GM15510 (cell line): ENCODE data around the gene FOXJ3.

ENCODE experiments used
- POLR2A ChIP-seq: IDR thresholded peaks from 3 replicates; pipeline ENCODE4 v1.6.1; 2011; ENCODE audit warnings: borderline replicate concordance; ENCODE audit not compliant: insufficient read length; ENCODE audit errors: extremely low read depth

The FOXJ3 gene

DNA sequence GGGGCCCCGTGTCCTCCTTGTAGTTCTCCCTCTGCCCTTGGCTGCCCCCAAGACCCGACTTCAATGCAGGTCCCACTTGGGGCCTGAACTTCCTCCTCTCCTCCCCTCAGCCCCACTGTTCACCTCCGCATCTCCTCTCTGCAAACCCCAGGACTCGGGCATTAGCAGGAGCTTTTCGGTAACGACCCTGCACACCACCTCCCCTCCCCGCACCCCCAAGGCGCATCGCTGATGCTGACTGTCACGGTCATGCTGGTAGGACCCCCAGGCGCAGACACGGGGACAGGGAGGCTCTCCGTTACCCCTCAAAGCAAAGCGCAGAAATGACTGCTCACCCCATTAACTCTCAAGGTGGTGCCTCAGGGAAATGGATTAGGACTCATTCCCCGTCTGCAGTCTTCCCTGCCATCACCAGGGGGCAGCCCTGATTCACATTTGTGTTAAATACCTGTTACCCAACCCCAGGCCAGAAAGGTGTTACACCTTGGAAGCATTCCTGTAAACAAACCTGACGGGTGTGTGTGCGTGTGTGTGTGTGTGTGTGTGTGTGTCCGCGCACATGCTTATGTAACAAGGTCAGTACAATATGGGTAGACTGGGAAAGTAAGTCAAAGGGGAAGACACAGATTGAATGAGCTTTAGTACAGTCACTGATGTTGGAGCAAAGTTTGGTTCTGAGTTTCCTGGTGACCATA is 188.3 kb downstream of the FOXJ3 start:
- TF ChIP-seq POLR2A, result no peak

DNA sequence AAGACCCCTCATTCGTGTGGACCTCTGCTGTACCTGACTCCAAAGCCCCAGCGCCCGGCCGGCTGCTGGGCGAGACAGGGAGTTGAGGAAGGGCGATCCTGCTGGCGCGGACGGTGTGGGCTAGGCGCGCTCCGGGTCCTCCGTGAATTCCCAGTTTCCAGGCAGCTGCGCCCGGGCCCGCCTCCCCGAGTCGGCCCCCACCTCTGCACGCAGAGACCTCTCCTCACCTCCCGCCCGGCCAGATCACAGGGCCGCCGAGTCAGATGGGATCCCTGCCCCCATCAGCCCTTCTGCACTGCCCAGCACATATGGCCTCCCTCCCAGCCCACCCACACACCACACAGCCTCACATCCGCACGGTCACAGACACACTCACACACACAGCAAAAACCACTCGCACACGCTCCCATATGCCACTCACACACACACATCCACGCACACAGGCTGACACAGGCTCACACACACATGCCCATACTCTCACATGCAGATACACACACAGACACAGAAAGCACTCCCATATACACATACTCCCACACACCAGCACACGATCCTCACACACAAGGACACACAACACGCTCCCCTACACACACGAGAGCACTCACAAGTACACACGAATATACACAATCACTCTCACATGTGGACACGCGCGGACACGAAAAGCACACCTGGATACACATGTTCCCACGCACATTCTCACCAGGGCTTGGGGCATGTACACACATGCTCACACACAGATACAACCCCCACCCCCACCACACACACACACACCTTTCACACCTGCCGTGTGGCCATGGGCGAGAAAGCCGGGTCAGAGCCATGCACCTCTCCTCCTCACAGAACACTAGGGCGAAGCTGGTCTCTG is 189.0 kb downstream of the FOXJ3 start:
- no peak for TF ChIP-seq POLR2A

DNA sequence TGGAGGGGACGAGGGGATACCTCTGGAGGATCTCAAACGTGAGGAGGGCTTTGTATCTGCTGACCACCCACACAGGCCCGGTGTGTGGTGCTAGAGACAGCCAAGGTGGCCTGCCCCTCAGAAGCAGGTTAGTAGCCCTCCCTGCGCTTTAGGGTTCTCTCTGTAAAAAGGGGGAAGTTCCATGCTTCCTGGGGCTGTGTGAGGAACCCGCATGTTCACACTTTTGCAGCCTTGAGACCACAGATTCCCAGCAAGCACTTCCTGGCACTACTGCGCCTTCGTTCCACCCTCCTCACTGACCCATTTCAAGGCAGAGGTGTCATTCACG is 189.7 kb downstream of the FOXJ3 start:
- TF ChIP-seq POLR2A, result no peak

DNA sequence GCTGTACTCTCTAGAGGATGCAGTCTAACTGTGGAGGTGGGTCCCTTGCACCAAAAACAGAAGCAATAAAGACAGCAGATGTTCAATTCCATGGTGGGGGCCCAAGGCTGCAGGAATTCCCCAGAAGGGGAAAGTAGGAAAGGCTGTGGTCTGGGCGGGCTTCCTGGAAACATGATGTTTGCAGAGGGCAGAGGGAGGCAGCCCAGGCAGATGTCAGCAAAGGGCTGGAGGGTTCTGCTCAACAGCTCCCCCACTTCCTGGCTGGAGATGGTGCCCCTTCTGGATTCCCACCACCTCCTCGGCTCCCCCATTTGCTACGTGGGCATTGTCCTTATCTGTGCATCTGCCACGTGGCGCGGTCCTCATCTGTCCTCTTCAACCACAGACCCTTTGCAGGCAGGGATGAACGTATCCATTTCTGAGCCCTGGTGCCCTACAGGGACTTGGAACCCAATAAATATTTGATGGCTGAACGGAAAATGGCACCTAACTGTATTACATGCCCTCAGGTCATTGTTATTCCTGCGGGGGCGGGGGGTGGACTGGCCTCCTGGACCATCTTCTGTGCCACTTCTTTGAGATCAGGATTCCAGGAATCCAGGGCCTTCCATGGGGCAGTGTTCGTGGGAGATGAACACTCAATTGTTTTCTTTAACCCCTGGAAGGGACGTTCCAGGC is 190.2 kb downstream of the FOXJ3 start:
- TF ChIP-seq POLR2A, result no peak

DNA sequence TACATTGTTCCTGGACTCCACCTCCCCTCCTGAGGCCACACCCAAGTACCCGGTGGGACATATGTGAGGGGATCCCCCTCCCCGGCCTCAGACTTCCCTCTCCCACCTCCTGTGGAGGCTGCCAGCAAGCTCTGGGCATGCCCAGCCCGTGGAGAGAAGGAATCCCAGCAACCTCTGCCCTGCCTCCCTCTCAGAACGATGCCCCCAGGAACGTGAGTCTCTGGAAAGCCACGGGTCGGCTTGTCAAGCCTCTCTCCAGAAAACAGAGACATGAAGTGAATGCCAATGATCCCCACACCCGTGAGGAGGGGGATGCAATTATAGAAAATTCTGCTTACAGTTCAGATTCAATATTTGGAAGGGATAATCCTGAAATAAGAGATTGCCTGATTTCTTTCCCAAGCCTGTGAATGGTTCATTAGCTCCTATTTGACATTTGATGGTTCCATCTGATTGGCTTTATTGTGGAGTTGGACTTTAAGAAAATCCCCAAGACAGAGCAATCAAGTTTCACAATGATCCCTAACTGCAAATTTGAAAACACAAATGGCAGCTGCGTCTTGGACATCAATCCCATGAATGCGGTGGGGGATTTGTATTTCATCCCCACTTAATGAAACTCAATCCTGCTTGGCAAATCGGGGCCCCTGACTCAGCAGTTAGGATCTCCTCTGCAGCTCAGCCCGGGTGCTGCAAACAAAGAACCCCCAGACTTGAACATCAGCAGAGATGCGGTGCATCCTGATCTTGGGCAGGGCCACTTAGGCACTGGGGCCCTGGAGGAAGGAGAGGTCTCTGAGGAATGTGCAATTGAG is 190.9 kb downstream of the FOXJ3 start:
- TF ChIP-seq POLR2A, result no peak

DNA sequence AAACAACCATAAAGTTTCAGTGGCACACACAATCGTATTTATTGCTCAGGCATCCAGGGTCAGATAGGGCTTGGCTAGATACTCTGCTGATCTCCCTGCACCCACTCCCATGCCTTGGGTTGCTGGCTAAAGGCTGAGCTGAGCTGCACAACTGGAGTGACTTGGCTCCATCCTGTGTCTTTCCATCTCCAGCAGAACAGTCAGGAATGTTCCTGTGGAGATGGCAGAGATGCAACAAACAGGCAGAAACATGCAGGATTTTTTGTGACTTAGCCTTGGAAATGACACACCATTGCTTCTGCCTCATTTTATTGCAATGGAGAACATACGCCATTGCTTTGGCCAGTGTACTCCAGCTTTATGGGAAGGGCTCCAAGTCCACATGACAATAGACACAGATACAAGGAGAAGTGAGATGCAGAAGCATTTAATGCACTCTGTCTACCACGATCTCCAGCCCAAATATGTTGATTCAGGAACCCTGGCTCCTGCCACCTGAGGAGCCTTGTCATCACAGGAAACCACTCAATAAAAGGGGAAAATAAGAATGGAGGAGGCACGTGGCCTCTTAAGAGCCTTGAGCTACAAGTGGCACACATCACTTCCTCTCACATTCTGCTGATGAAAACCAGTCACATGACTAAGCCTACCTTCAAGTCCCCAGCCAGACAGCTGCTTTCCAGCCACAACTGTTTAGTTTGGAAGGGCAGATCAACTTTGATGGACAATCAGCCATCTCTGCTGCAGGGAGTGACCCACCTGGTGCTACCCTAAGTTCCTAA is 191.9 kb downstream of the FOXJ3 start:
- no peak for TF ChIP-seq POLR2A

DNA sequence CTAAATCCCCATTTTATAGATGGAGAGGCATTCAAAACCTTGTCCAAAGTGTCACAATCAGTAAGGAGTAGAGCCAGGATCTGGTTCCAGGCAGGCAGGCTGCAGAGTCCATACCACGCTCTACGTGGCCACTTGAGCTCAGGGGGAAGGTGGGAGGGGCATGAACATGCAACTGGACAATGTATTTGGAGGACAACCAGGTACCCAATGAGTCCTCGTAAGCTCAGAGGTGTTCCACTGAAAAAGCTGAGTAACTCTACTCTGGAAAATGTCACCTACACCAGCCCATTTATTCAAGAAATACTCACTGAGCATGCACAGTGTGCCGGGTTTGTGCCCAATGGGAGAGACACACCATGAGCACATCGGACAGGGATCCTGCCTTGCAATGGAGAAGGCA is 193.1 kb downstream of the FOXJ3 start:
- no peak for TF ChIP-seq POLR2A

DNA sequence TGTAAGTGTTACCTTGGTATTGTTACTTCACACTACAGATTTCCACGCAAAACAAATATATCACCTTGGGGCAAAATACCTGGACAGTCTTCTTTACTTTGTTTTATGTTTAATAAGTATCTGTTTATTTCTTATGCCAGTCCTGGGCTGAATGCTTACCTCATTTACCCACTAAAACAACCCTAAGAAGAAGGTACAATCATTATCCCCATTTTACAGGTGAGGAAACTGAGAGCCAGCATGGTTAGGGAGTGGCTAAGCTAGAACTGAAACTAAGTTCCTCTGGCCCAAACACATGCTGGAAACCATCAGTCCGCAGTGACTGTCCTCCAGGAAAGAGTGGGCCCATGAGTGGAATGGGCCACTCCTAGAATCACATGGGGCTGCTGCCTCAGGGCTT is 194.8 kb downstream of the FOXJ3 start:
- no peak for TF ChIP-seq POLR2A

DNA sequence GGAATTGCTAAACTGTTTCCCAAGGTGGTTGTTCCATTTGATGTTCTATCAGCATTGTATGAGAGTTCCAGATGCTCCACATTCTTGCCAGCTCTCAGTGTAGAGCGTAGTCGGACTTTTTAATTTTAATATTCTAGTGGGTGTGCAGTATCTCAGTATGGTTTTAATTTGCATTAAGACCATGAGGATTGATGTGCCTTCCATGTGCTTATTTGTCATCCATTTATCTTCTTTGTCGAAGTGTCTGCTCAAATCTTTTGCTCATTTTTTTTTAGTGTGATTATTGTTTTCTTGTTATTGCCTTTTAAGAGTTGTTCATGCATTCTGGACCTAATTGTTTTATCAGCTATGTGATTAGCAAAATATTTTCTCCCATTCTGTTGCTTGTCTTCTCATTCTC is 195.6 kb downstream of the FOXJ3 start:
- no peak for TF ChIP-seq POLR2A

DNA sequence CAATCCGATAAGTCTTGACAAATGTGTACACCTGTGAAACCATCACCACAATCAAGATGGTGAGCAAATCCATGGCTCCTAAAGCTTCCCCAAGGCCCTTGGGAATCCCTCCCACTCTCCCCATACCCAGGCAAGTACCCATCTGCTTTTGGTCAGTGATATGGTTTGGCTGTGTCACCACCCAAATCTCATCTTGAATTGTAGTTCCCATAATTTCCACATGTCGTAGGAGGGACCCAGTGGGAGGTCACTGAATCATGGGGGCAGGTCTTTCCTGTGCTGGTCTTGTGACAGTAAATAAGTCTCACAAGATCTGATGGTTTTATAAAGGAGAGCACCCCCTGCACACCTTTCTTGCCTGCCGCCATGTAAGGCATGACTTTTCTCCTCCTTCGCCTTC is 196.4 kb downstream of the FOXJ3 start:
- no peak for TF ChIP-seq POLR2A

DNA sequence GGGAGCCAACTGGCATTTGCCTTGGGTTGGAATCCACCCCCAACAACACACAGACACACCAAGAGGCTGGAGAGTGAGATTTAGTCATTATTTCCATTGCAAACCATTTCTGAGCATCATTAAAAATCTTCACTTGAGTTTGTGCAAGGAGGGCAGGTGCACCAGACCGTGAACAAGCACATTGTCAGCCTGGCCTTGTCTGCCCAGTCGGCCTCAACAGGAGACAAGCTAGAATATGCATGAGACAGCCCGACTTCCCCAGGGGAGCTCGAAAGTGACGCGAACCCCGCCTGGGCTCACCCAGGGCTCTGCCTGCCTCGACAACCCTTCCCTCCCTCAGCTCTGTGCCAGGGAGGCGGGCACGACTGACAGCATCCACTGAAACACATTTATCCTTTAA is 197.3 kb downstream of the FOXJ3 start:
- no peak for TF ChIP-seq POLR2A

DNA sequence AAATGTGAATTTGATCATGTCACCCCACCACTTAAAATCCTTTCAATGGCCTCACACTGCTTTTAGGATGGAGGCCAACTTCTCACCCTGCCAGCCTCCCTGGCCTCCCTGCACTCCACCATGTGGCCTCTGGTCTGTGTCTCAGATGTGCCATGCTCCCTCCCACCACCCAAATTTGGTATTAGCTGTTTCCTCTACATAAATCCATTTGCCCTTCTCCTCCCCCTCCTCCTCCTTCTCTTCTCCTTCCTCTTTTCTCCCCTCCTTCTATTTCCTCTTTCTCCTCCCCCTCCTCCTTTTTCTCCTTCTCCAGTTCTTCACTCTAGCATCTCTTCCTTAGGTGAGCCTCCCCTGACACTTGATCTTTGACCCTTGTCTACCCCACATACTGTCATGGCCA is 198.6 kb downstream of the FOXJ3 start:
- TF ChIP-seq POLR2A, result no peak

DNA sequence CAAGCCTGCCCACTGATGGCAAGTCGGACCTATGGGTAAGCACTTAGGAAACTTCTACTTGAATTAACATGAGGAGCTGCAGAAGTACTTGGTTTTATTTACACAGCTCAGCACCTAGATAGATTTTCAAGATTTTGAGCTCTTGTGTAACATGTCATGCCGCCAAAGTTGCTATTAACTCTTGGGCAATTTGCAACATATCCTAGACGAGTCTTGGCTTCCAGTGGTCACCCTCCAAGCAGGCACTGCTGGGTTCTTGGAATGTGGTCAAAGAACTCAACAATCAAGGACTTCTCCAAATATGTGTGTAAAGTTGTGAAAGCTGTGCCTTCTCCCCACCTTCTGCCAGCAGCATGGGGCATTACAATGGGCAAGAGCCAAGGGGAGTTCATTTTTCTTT is 199.6 kb downstream of the FOXJ3 start:
- TF ChIP-seq POLR2A, result no peak
